ENCODE data around the gene CA5A. TPM values are rescaled to one million over a fixed set of nuclear protein-coding genes. Genes with fewer than 3 reads are reported as not detected.
A peak's percentile ranks its signal among the peaks of the same experiment; 100 is the strongest.

The CA5A gene
- total and polyA plus RNA-seq, 2 of the 13 experiments (the other 11 are each of a cell fraction or from before 2014, with no cell fraction given), result 66.8 to 106 TPM

GRCh38 chr16:87950765-87951551, 14.6 kb upstream of the CA5A start, which contains the start of gene BANP (continued):
- TF ChIP-seq HINFP (CRISPR knock-in tag; IDR thresholded peaks at IDR 0.05; ENCODE audit: low read depth) (peak; percentile 54), ZNF276 (CRISPR knock-in tag; IDR thresholded peaks at IDR 0.05; ENCODE audit: low read depth) (no peak), SSRP1 (CRISPR knock-in tag; IDR thresholded peaks at IDR 0.05) (peak; percentile 84; the same call in 1 of the 2 replicates), AHR (CRISPR knock-in tag; IDR thresholded peaks at IDR 0.05) (peak; percentile 97), AKNA (CRISPR knock-in tag; IDR thresholded peaks at IDR 0.05; ENCODE audit: borderline replicate concordance) (no peak; the same call in 1 of the 2 replicates), TAF15 (IDR thresholded peaks at IDR 0.05; ENCODE audit: low read depth, low read length, poor library complexity, severe bottlenecking) (no peak), ZNF550 (CRISPR knock-in tag; IDR thresholded peaks at IDR 0.05; ENCODE audit: borderline replicate concordance) (peak; percentile 3; the same call in 1 of the 2 replicates), HMG20B (CRISPR knock-in tag; conservative IDR thresholded peaks at IDR 0.05) (peak; percentile 50; the same call in 1 of the 2 replicates), NONO (IDR thresholded peaks at IDR 0.05) (no peak), NONO (CRISPR knock-in tag; conservative IDR thresholded peaks at IDR 0.05) (peak; percentile 89), NFATC3 (CRISPR knock-in tag; IDR thresholded peaks at IDR 0.05) (0 out of 2 replicates have a peak, but pooled peaks have one; percentile 6), ZFP37 (CRISPR knock-in tag; IDR thresholded peaks at IDR 0.05; ENCODE audit: borderline replicate concordance) (peak; percentile 70; the same call in 1 of the 2 replicates), DNMT1 (CRISPR knock-in tag; IDR thresholded peaks at IDR 0.05) (peak; percentile 96), IRF1 (CRISPR knock-in tag; IDR thresholded peaks at IDR 0.05; ENCODE audit: low read depth) (no peak), TFAP4 (IDR thresholded peaks at IDR 0.05; ENCODE audit: borderline replicate concordance, low read depth) (peak; percentile 85), ZNF597 (CRISPR knock-in tag; IDR thresholded peaks at IDR 0.05) (no peak), PAF1 (CRISPR knock-in tag; IDR thresholded peaks at IDR 0.05) (no peak)
